OCI-LY3 (cell line): Measurements from ENCODE around the gene SMPDL3A.

ENCODE experiments used
- H2AFZ ChIP-seq: fragments of 200-600, 300-600 bp; shearing (Covaris generic); 2 replicates; pipeline ENCODE4 v1.6.0; 2014; ENCODE audit warnings: antibody characterized with exemption, low read depth, low read length
- H3K27ac ChIP-seq: fragments of 200-600, 300-600 bp; sonication (generic); 2 replicates; pipeline ENCODE4 v1.5.1; 2014; ENCODE audit warnings: mild to moderate bottlenecking, low read length, moderate library complexity, mixed read lengths
- H3K27me3 ChIP-seq: fragments of 200-600, 300-600 bp; sonication (generic); 2 replicates; pipeline ENCODE4 v1.6.1; 2014; ENCODE audit warnings: low read depth, low read length, mixed read lengths
- H3K36me3 ChIP-seq: fragments of 200-600, 300-600 bp; sonication (generic); replicated peaks from 2 replicates; pipeline ENCODE3; 2014; ENCODE audit warnings: low read depth, low read length, mixed read lengths
- H3K4me1 ChIP-seq: fragments of 300-600, 200-600 bp; sonication (generic); 2 replicates; pipeline ENCODE4 v1.6.1; 2014; ENCODE audit warnings: low read length, mixed read lengths
- H3K4me2 ChIP-seq: fragments of 200-600, 300-600 bp; sonication (generic); 2 replicates; pipeline ENCODE4 v1.6.1; 2014; ENCODE audit warnings: low read length, mixed read lengths
- H3K4me3 ChIP-seq: fragments of 300-600, 200-600 bp; sonication (generic); 2 replicates; pipeline ENCODE4 v1.5.1; 2014; ENCODE audit warnings: antibody characterized with exemption, mild to moderate bottlenecking, low read length, moderate library complexity
- H3K79me2 ChIP-seq: fragments of 300-600, 200-600 bp; shearing (Covaris generic); 2 replicates; pipeline ENCODE4 v1.6.1; 2014; ENCODE audit warnings: mild to moderate bottlenecking, low read length, mixed read lengths
- H3K9ac ChIP-seq: fragments of 300-600, 200-600 bp; shearing (Covaris generic); 2 replicates; pipeline ENCODE4 v1.6.0; 2014; ENCODE audit warnings: mild to moderate bottlenecking, low read length, moderate library complexity
- H3K9me3 ChIP-seq: fragments of 200-600, 300-600 bp; shearing (Covaris generic); 2 replicates; pipeline ENCODE4 v1.6.1; 2014; ENCODE audit warnings: low read length, mixed read lengths; ENCODE audit not compliant: insufficient read depth
- H4K20me1 ChIP-seq: fragments of 200-600, 300-600 bp; sonication (generic); 2 replicates; pipeline ENCODE4 v1.6.1; 2016; ENCODE audit warnings: low read length, mixed read lengths; ENCODE audit not compliant: insufficient read depth
- CTCF ChIP-seq: fragments of 200-600, 300-600 bp; sonication (generic); IDR thresholded peaks from 2 replicates; pipeline ENCODE4 v1.5.1; 2014; ENCODE audit warnings: antibody characterized with exemption, low read length, low read depth
- EZH2phosphoT487 ChIP-seq: fragments of 200-600 bp; shearing (Covaris generic); IDR thresholded peaks from 2 replicates; pipeline ENCODE4 v1.6.1; 2018; ENCODE audit warnings: antibody characterized with exemption, mixed run types, low read depth

Gene SMPDL3A

GRCh38 chr6:122775975-122776374 is 13.1 kb upstream of the SMPDL3A start:
- no peaks in the 10 kb centered on the region for H3K4me1 ChIP-seq
- H3K27me3 ChIP-seq: no peaks in the 10 kb centered on the region; the same call in 1 of the 2 replicates
- no peak overlapping the region for H2AFZ ChIP-seq
- H3K4me3 ChIP-seq: no peak overlapping the region
- H3K27ac ChIP-seq: no peak overlapping the region
- no peak overlapping the region for H3K4me2 ChIP-seq
- H3K9ac ChIP-seq: no peak overlapping the region
- H4K20me1 ChIP-seq: no peaks in the 10 kb centered on the region
- TF ChIP-seq CTCF: no peak
- no peak for TF ChIP-seq EZH2phosphoT487
- H3K36me3 ChIP-seq: no peaks in the 10 kb centered on the region
- no peaks in the 10 kb centered on the region for H3K79me2 ChIP-seq
- H3K9me3 ChIP-seq: no peaks in the 10 kb centered on the region

DNA sequence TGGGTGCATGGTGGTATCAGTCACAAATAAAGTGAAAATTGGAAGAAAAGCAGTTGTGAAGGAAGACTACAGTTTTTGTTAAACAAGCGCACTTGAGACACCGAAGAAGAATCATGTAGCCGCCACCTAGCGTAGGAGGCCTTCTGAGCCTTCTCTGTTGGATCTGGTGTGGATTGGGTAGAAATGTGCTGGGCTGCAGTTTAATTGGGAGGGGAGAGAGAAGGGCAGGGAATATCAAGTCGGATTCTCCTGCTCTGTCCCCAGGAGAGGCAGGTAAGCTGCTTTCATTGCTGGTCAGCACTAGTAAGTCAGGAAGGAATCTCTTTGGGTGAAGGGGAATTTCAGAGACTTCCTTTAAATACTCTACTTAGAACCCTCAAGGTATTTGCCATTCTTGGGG is 10.8 kb upstream of the SMPDL3A start:
- no peak overlapping the region for H3K4me2 ChIP-seq
- no peaks in the 10 kb centered on the region for H4K20me1 ChIP-seq
- H3K36me3 ChIP-seq: no peaks in the 10 kb centered on the region
- H3K9me3 ChIP-seq: no peaks in the 10 kb centered on the region
- no peak for TF ChIP-seq EZH2phosphoT487
- no peak for TF ChIP-seq CTCF
- no peak overlapping the region for H3K4me3 ChIP-seq
- H2AFZ ChIP-seq: no peak overlapping the region
- no peak overlapping the region for H3K9ac ChIP-seq
- H3K4me1 ChIP-seq: no peaks in the 10 kb centered on the region
- H3K79me2 ChIP-seq: no peaks in the 10 kb centered on the region
- H3K27ac ChIP-seq: no peak overlapping the region
- no peaks in the 10 kb centered on the region; the same call in 1 of the 2 replicates for H3K27me3 ChIP-seq

GRCh38 chr6:122778985-122779661 is 9.9 kb upstream of the SMPDL3A start:
- Histone ChIP-seq H2AFZ (no peak overlapping the region), H3K36me3 (no peaks in the 10 kb centered on the region), H3K27me3 (no peaks in the 10 kb centered on the region; the same call in 1 of the 2 replicates), H3K4me3 (no peak overlapping the region), H3K9ac (no peak overlapping the region), H3K4me1 (no peaks in the 10 kb centered on the region), H3K79me2 (no peaks in the 10 kb centered on the region), H3K4me2 (no peak overlapping the region), H3K9me3 (no peaks in the 10 kb centered on the region), H3K27ac (no peak overlapping the region), H4K20me1 (no peaks in the 10 kb centered on the region)
- TF ChIP-seq CTCF: no peak
- TF ChIP-seq EZH2phosphoT487: no peak

DNA sequence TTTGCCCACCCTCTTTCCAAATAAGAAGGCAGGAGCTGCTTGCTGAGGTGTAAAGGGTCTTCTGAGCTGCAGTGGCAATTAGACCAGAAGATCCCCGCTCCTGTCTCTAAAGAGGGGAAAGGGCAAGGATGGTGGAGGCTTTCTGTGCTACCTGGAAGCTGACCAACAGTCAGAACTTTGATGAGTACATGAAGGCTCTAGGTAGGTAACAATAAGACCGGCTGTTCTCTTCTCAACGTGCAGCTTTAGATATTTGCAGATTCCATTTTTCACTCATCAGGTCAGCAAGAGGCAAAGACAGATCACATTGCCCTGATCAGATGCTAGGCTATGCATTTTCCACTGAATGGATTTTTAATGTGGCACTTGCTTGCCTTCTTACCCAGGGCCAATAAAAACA is 9.4 kb upstream of the SMPDL3A start, which contains the start of gene FABP7:
TSS of gene FABP7 (plus strand) at position 50 of the 400 bp plus-strand sequence. CDS start at position 129, 79 bp downstream.
- Histone ChIP-seq H3K36me3 (no peaks in the 10 kb centered on the region), H3K27me3 (no peaks in the 10 kb centered on the region; the same call in 1 of the 2 replicates), H3K4me3 (no peak within 1 kb of the TSS), H3K27ac (no peak within 1 kb of the TSS), H3K4me2 (no peak within 1 kb of the TSS), H3K4me1 (no peaks in the 10 kb centered on the region), H3K9ac (no peak within 1 kb of the TSS), H3K9me3 (no peaks in the 10 kb centered on the region), H4K20me1 (no peaks in the 10 kb centered on the region), H3K79me2 (no peaks in the 10 kb centered on the region), H2AFZ (no peak within 1 kb of the TSS)
- TF ChIP-seq EZH2phosphoT487 (no peak), CTCF (no peak)
